Gastrocnemius medialis (tissue), 4 donors: ENCODE measurements around the gene CAPZB.

Source experiments
- POLR2A ChIP-seq, 2 donors: fragments of 450-650 bp; IDR thresholded peaks; one replicate each; pipeline ENCODE4 v1.6.1; 2017; ENCODE audit warnings: antibody characterized with exemption in 2 of 2, mild to moderate bottlenecking in 2 of 2, moderate library complexity in 2 of 2
- TF ChIP-seq, protein P1 (sequence below), 5 experiments: fragments of 450-650 bp in 3 of 5; fragments of 200-600 bp in 2 of 5; sonication (generic) in 2 of 5; IDR thresholded peaks in 4 of 5; conservative IDR thresholded peaks in 1 of 5; 1 replicate in 4 of 5; 2 replicates in 1 of 5; pipeline ENCODE4 v1.5.1; 2016 to 2019; ENCODE audit warnings: antibody characterized with exemption in 5 of 5, mild to moderate bottlenecking in 3 of 5, moderate library complexity in 3 of 5

DNA sequence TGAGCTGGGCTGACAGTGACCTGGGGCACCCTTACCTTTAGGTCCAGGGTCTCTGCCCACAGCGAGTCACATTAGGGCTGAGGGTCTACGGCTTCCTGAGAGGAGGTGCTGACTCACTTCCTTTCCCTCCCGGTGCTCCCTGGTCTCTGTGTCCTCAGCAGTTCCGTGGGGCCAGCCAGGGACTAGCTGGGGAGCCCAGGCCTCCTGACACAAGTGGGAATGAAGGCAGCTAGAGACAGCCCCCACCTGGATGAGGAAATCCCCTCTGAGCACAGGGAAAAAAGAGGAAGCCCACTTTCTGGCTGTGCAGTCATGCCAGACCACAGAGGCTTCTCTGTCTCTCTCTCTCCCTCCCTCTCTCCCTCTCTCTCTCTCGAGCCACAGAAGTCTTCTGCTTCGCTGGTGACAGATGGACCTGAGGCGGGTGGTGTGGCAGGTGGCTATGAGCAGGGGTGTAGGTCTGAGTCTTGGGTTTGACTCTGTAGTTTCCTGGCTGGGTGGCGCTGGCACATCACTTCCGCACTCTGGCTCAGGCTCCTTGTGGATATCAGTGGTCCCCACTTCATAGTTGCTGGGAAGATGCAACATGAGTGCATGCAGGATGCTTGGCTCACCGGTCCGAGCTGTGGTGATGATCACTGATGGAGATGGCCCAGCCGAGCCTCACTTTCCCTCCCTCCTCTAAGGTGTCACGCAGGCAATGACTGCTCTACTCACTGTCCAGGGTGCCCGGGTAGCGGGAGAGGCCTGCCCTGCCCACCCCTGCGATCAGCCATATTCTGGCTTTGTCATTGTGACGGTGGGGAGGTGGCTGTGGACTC, 169.8 kb downstream of the CAPZB start:
- TF ChIP-seq, protein P1, sequence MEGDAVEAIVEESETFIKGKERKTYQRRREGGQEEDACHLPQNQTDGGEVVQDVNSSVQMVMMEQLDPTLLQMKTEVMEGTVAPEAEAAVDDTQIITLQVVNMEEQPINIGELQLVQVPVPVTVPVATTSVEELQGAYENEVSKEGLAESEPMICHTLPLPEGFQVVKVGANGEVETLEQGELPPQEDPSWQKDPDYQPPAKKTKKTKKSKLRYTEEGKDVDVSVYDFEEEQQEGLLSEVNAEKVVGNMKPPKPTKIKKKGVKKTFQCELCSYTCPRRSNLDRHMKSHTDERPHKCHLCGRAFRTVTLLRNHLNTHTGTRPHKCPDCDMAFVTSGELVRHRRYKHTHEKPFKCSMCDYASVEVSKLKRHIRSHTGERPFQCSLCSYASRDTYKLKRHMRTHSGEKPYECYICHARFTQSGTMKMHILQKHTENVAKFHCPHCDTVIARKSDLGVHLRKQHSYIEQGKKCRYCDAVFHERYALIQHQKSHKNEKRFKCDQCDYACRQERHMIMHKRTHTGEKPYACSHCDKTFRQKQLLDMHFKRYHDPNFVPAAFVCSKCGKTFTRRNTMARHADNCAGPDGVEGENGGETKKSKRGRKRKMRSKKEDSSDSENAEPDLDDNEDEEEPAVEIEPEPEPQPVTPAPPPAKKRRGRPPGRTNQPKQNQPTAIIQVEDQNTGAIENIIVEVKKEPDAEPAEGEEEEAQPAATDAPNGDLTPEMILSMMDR (IDR thresholded peaks at IDR 0.05 in 4 of 5, conservative IDR thresholded peaks at IDR 0.05 in 1 of 5): no peak
- TF ChIP-seq POLR2A (IDR thresholded peaks at IDR 0.05): no peak
